Measurements from ENCODE around the gene LRRC58. TPM values are rescaled to one million over a fixed set of nuclear protein-coding genes. Genes with fewer than 3 reads are reported as not detected.
A peak's percentile ranks its signal among the peaks of the same experiment; 100 is the strongest.
"Not testable (repeated sequence)": the region's sequence is repeated elsewhere in the genome, so short reads cannot be mapped to it uniquely, and the experiment has no call there.

LRRC58 gene
- total RNA-seq, 6 donors from 2014 or later, result 13.6 to 33.5 (median 18.6) TPM

- WGBS, 2 donors, result 94 to 95% methylated on average over 2 of the region's 2 CpGs
- no peak for ATAC-seq (ENCODE audit: low FRiP score in 2 of 2)
- H3K36me3 ChIP-seq, result peaks cover 21 to 69% (median 35%) of the 10 kb centered on the region in 4 donors
- H3K27ac ChIP-seq, result no peak overlapping the region
- H3K27me3 ChIP-seq, result no peaks in the 10 kb centered on the region
- DNase-seq, result no peak
- H3K9me3 ChIP-seq, result no peaks in the 10 kb centered on the region
- H3K4me3 ChIP-seq, result no peak overlapping the region
- H3K4me1 ChIP-seq, result no peaks in the 10 kb centered on the region
- TF ChIP-seq CTCF (IDR thresholded peaks at IDR 0.05) (no peak), EP300 (IDR thresholded peaks at IDR 0.05) (no peak), POLR2A (IDR thresholded peaks at IDR 0.05) (no peak), POLR2AphosphoS5 (IDR thresholded peaks at IDR 0.05) (no peak)
Observed at GRCh38 chr3:120331076-120331475, 18.1 kb downstream of the LRRC58 start.

GRCh38 chr3:120326784-120327183 lies 22.4 kb downstream of the LRRC58 start:
- DNase-seq (no peak), ATAC-seq (ENCODE audit: low FRiP score in 2 of 2) (no peak)
- WGBS, 2 donors, result 85 to 91% methylated on average over 2 of the region's 2 CpGs
- no peak for TF ChIP-seq EP300 (IDR thresholded peaks at IDR 0.05)
- TF ChIP-seq POLR2A (IDR thresholded peaks at IDR 0.05), result no peak
- no peak for TF ChIP-seq POLR2AphosphoS5 (IDR thresholded peaks at IDR 0.05)
- TF ChIP-seq CTCF (IDR thresholded peaks at IDR 0.05), result no peak
- Histone ChIP-seq H3K4me1 (no peaks in the 10 kb centered on the region), H3K36me3 (peaks cover 14 to 50% (median 25%) of the 10 kb centered on the region in 4 donors), H3K9me3 (no peaks in the 10 kb centered on the region), H3K4me3 (no peak overlapping the region), H3K27me3 (no peaks in the 10 kb centered on the region), H3K27ac (no peak overlapping the region)

- no peak for TF ChIP-seq CTCF (IDR thresholded peaks at IDR 0.05)
- peak in 1 of 2 donors; percentile 57 for ATAC-seq (ENCODE audit: low FRiP score in 2 of 2)
- H3K9me3 ChIP-seq, result peaks cover 0 to 4% (median 0%) of the 10 kb centered on the region in 4 donors
- 77 to 79% methylated on average over 1 of the region's 1 CpG for WGBS, 2 donors
- H3K4me3 ChIP-seq, result no peak overlapping the region
- DNase-seq, result no peak
- H3K36me3 ChIP-seq, result peaks cover 0 to 31% (median 10%) of the 10 kb centered on the region in 4 donors
- H3K27me3 ChIP-seq, result no peaks in the 10 kb centered on the region
- H3K27ac ChIP-seq, result no peak overlapping the region
- no peaks in the 10 kb centered on the region for H3K4me1 ChIP-seq
Observed at GRCh38 chr3:120324190-120324589, 25.0 kb downstream of the LRRC58 start.

- H3K36me3 ChIP-seq, result peaks cover 0 to 27% (median 10%) of the 10 kb centered on the region in 4 donors
- 85 to 88% methylated on average over 4 of the region's 4 CpGs for WGBS, 2 donors
- not testable (repeated sequence) for H3K9me3 ChIP-seq; H3K27me3 ChIP-seq; H3K27ac ChIP-seq; ATAC-seq (ENCODE audit: low FRiP score in 2 of 2); H3K4me1 ChIP-seq; H3K4me3 ChIP-seq; DNase-seq
Observed at GRCh38 chr3:120323761-120324160, 25.4 kb downstream of the LRRC58 start.

- no peaks in the 10 kb centered on the region for H3K36me3 ChIP-seq
- whole genome bisulfite sequencing, 2 donors, result 92 to 94% methylated on average over 19 to 24 of the region's 24 CpGs
Observed at GRCh38 chr3:120311863-120312794, 37.0 kb downstream of the LRRC58 start.

More at GRCh38 chr3:120311863-120312794, 37.0 kb downstream of the LRRC58 start:
- Histone ChIP-seq H3K27ac (no peak overlapping the region), H3K9me3 (peaks cover 0 to 11% (median 4%) of the 10 kb centered on the region in 4 donors), H3K4me1 (no peaks in the 10 kb centered on the region), H3K27me3 (no peaks in the 10 kb centered on the region), H3K4me3 (no peak overlapping the region)
- TF ChIP-seq POLR2A (IDR thresholded peaks at IDR 0.05) (no peak), EP300 (IDR thresholded peaks at IDR 0.05) (no peak), CTCF (IDR thresholded peaks at IDR 0.05) (no peak), POLR2AphosphoS5 (IDR thresholded peaks at IDR 0.05) (no peak)
- no peak for ATAC-seq (ENCODE audit: low FRiP score in 2 of 2)
- no peak for DNase-seq

All from upper lobe of left lung (tissue), 6 donors.